CD4-positive, CD25-positive, alpha-beta regulatory T cell (primary cell): Measurements from ENCODE around the gene THG1L. TPM values are rescaled to one million over a fixed set of nuclear protein-coding genes. Genes with fewer than 3 reads are reported as not detected.
"Not testable (repeated sequence)": the region's sequence is repeated elsewhere in the genome, so short reads cannot be mapped to it uniquely, and the experiment has no call there.

Source experiments
- ATAC-seq, 2 donors: fragments of 150-1000 bp; cut with Tn5 transposase; one replicate each; pipeline ENCODE4 v1.10.0; 2021; ENCODE audit warnings: low read depth in 2 of 2, moderate number of reproducible peaks in 2 of 2, moderate library complexity in 1 of 2
- DNase-seq, 3 donors: peaks; one replicate each; pipeline versions ENCODE4 v3.0.0 to v3.0.0-alpha.2; 2012 to 2022; ENCODE audit warnings: mixed read lengths in 1 of 3
- H3K27ac ChIP-seq: one replicate; pipeline ENCODE4 v1.7.0; 2013; ENCODE audit warnings: mild to moderate bottlenecking, low read length; ENCODE audit not compliant: insufficient read depth, poor library complexity, severe bottlenecking
- H3K27me3 ChIP-seq: one replicate; pipeline ENCODE4 v1.7.0; 2013; ENCODE audit warnings: low read length; ENCODE audit not compliant: control insufficient read depth, insufficient read depth
- H3K36me3 ChIP-seq: one replicate; pipeline ENCODE4 v1.7.0; 2013; ENCODE audit warnings: mild to moderate bottlenecking, low read length, moderate library complexity; ENCODE audit not compliant: control insufficient read depth, insufficient read depth
- H3K4me1 ChIP-seq: 2 replicates; pipeline ENCODE4 v1.7.0; 2013; ENCODE audit warnings: mild to moderate bottlenecking, low read length; ENCODE audit not compliant: insufficient read depth, control insufficient read depth, poor library complexity, severe bottlenecking
- H3K4me3 ChIP-seq: one replicate; pipeline ENCODE4 v1.7.0; 2013; ENCODE audit warnings: low read depth, mild to moderate bottlenecking, low read length, moderate library complexity
- H3K9me3 ChIP-seq, 2 experiments: 1 replicate in 1 of 2; 2 replicates in 1 of 2; pipeline ENCODE4 v1.7.0; 2013; ENCODE audit warnings: low read length in 2 of 2, mild to moderate bottlenecking in 1 of 2, moderate library complexity in 1 of 2; ENCODE audit not compliant: control insufficient read depth in 2 of 2
- H3K27ac Mint-ChIP-seq, 3 donors: one replicate each; pipeline ENCODE4 v1.8.0; 2020 to 2022; ENCODE audit warnings: mild to moderate bottlenecking in 3 of 3, mixed read lengths in 3 of 3, moderate library complexity in 2 of 3
- H3K27me3 Mint-ChIP-seq: one replicate; pipeline ENCODE4 v1.8.0; 2022; ENCODE audit warnings: mild to moderate bottlenecking, mixed read lengths
- H3K36me3 Mint-ChIP-seq: one replicate; pipeline ENCODE4 v1.8.0; 2020; ENCODE audit warnings: mixed read lengths
- H3K4me1 Mint-ChIP-seq, 4 donors: one replicate each; pipeline ENCODE4 v1.8.0; 2020 to 2022; ENCODE audit warnings: mixed read lengths in 4 of 4, mild to moderate bottlenecking in 1 of 4
- H3K4me3 Mint-ChIP-seq, 4 donors: one replicate each; pipeline ENCODE4 v1.8.0; 2020 to 2022; ENCODE audit warnings: mild to moderate bottlenecking in 4 of 4, mixed read lengths in 4 of 4, moderate library complexity in 3 of 4
- H3K9me3 Mint-ChIP-seq, 7 donors: one replicate each; pipeline ENCODE4 v1.8.0; 2020 to 2022; ENCODE audit warnings: mixed read lengths in 7 of 7, mild to moderate bottlenecking in 3 of 7, moderate library complexity in 2 of 7
- polyA plus RNA-seq, 4 donors: library from polyadenylated mRNA; unstranded; fragments of 300-500 nt; fragmentation: Illumina TruSeq; gene quantifications; one replicate each; pipeline ENCODE4 v1.2.3, GENCODE V29; 2021
- total RNA-seq: library from RNA; stranded (reverse); gene quantifications from one replicate; pipeline ENCODE4 v1.2.3, GENCODE V29; 2022

Gene THG1L
- total RNA-seq (4.5 TPM), polyA plus RNA-seq (1 to 10 TPM; 5.0 to 6.6 (median 5.5) TPM)

DNA sequence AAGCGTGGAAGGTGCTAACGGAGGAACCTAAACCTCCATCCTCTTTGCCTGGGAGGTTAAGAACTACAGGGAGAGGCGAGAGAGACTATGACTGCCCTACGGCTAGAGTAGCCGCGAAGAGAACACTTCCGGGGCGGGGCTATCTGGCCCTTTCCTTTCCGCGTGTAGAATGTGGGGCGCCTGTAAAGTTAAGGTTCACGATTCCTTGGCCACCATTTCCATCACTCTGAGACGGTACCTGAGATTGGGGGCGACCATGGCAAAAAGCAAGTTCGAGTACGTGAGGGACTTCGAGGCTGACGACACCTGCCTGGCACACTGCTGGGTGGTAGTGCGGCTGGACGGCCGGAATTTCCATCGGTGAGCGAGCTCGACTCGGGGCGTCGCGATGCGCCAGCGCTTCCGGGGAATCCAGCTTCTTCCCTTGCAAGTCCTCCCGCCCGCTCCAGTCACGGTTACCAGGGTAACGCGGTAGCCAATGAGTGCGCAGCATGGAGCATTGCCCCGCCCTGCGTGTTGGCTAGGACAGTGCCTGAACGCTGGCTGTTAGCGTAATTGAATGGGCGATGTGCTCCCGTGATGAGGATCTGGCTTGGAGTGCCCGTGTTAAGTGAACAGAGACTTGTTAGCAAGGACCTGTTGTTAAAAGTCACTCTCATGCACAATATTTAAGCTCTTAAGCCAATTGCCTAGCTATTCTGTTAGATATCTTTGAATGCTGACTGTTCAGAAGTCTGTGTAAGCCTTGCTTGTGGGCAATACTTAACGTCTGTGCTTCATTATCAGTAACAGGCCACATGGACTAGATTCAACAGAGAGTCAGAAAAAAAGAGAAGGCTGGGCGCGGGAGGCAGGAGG, at the start of gene THG1L:
Gene THG1L (plus strand): TSS at position 149 of the 858 bp plus-strand sequence. CDS start 21 bp downstream, at position 170.
- Mint-ChIP-seq H3K9me3 (no peaks in the 10 kb centered on the region), H3K27ac (peak within 1 kb of the TSS; percentile 92 to 99 (median 98)), H3K4me3 (peak within 1 kb of the TSS; percentile 92 to 98 (median 96)), H3K4me1 (peaks cover 8 to 29% (median 21%) of the 10 kb centered on the region in 4 donors), H3K27me3 (no peaks in the 10 kb centered on the region), H3K36me3 (peaks cover 10% of the 10 kb centered on the region)
- ATAC-seq (peak; percentile 95 to 96), DNase-seq (peak; percentile 95 to 98 (median 98))
- H3K27ac ChIP-seq: peak within 1 kb of the TSS; percentile 89
- H3K4me1 ChIP-seq: peaks cover 11% of the 10 kb centered on the region
- H3K36me3 ChIP-seq: peaks cover 9% of the 10 kb centered on the region
- H3K27me3 ChIP-seq: no peaks in the 10 kb centered on the region
- no peaks in the 10 kb centered on the region for H3K9me3 ChIP-seq
- peak within 1 kb of the TSS; percentile 93 for H3K4me3 ChIP-seq

DNA sequence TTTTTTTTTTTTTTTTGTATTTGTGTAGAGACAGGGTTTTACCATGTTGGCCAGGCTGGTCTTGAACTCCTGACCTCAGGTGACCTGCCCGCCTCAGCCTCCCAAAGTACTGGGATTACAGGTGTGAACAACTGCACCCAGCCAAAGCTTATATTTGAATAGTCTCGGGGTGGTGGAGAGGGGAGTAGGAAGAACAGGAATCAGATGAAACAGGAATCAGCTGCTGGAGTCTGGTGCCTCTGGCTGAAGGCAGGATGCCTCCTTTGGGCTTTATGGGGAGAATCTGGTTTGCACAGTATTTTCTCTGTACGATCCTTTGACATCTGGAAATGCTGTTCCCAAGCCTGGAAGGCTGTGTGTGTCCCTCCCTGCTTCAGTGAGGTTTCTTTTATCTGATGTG, 49.0 kb upstream of the THG1L start:
- Histone ChIP-seq H3K4me3 (no peak overlapping the region), H3K9me3 (no peaks in the 10 kb centered on the region), H3K4me1 (no peaks in the 10 kb centered on the region), H3K36me3 (no peaks in the 10 kb centered on the region), H3K27ac (no peak overlapping the region), H3K27me3 (no peaks in the 10 kb centered on the region)
- H3K36me3 Mint-ChIP-seq: no peaks in the 10 kb centered on the region
- H3K9me3 Mint-ChIP-seq: peaks cover 0 to 1% (median 0%) of the 10 kb centered on the region in 7 donors
- H3K27me3 Mint-ChIP-seq: no peaks in the 10 kb centered on the region
- ATAC-seq (no peak), DNase-seq (no peak)
- no peaks in the 10 kb centered on the region for H3K4me1 Mint-ChIP-seq
- H3K4me3 Mint-ChIP-seq: no peak overlapping the region
- no peak overlapping the region for H3K27ac Mint-ChIP-seq

DNA sequence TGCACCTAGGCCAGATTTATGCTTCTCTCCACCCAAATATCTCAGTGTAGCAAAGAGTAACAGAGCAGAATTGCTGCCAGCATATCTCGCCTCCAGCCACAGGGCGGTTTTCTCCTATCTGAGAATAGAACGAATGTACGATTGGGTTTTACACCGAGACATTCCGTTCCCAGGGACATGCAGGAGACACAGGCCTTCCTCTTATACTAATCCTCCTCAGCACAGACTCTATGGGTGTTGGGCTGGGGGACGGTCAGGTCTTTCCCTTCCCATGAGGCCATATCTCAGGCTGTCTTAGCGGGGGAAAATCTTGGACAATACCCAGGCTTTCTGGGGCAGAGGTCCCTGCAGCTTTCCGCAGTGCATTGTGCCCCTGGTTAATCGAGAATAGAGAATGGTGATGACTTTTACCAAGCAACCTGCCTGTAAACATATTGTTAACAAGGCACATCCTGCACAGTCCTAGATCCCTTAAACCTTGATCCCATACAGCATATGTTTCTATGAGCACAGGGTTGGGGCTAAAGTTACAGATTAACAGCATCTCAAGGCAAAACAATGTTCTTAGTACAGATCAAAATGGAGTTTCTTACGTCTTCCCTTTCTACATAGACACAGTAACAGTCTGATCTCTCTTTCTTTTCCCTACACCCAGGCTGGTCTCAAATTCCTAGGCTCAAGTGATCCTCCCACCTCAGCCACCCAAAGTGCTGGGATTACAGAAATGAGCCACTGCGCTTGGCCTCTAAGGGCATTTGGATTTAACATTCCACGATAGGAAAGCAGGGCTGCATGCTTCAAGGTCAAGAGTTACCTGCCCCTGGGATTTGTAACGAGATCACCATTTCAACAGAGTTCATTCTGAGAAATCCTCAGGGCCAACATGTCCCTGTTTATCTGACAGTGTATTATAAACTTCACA, 44.7 kb upstream of the THG1L start:
- H3K4me3 Mint-ChIP-seq, H3K27ac Mint-ChIP-seq, H3K36me3 ChIP-seq, DNase-seq, H3K9me3 ChIP-seq, H3K4me3 ChIP-seq, ATAC-seq, H3K27ac ChIP-seq, H3K27me3 ChIP-seq, H3K27me3 Mint-ChIP-seq, H3K4me1 Mint-ChIP-seq, H3K36me3 Mint-ChIP-seq, H3K9me3 Mint-ChIP-seq, H3K4me1 ChIP-seq: not testable (repeated sequence)

DNA sequence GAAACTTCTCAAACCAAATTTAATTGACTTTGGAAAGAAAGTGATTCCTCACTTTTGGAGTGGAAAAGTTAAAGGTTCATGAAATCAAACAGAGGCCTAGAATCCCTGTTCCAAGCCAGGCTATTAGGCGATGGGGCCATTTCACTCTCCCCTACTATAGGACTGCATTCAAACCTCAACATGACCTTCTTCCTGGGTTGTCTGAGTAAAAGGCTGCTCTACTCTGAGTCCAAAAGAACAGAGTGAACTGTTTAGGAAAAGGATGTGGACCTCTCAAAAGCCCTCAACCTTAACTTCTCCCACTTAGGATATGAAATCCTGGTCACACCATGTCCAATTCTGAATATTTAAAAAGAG, 44.0 kb upstream of the THG1L start:
- Mint-ChIP-seq H3K4me3 (no peak overlapping the region), H3K9me3 (peaks cover 0 to 4% (median 0%) of the 10 kb centered on the region in 7 donors), H3K4me1 (no peaks in the 10 kb centered on the region), H3K27ac (no peak overlapping the region), H3K36me3 (peaks cover 7% of the 10 kb centered on the region), H3K27me3 (no peaks in the 10 kb centered on the region)
- ATAC-seq (no peak), DNase-seq (no peak)
- H3K9me3 ChIP-seq: no peaks in the 10 kb centered on the region
- H3K27me3 ChIP-seq: no peaks in the 10 kb centered on the region
- H3K27ac ChIP-seq: no peak overlapping the region
- H3K36me3 ChIP-seq: no peaks in the 10 kb centered on the region
- H3K4me3 ChIP-seq: no peak overlapping the region
- H3K4me1 ChIP-seq: no peaks in the 10 kb centered on the region

DNA sequence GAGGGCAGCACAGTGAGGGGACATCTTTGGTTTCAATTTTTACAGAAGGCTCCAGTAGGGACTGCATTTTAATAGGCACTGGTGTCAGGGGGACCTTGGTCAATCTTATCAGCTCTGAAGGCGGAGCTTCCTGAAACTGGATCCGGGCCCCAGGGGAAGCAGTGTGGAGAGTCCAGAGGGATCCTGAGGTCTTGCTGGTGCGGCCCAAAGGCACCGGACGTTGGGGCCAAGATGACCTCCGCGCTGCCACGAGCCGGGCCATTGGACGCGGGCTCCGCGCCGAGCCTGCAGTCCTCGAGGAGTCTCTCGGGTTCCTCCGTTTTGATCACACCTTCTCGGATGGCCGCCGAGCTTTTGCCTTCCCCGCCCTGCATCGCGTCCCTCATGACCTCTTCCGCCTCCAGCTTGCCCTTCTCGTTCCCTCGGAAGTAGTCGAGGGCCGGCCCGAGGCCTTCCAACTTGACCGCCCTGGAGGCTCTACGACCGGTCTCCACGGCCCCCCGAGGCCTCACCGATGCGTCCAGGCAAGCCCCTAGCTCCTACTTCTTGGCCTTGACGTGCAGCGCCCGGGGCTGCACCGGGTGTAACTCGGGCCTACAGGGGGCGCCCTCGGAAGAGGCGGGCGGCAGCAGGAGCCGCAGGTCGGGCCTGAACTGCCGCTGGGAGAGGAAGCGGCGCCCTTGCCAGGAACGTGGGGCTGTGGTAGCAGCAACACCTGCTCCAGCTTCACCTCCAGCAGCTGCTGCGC, 41.1 kb upstream of the THG1L start:
- Mint-ChIP-seq H3K9me3 (peaks cover 0 to 4% (median 0%) of the 10 kb centered on the region in 7 donors), H3K36me3 (peaks cover 7% of the 10 kb centered on the region), H3K27ac (no peak overlapping the region), H3K4me3 (no peak overlapping the region), H3K4me1 (no peaks in the 10 kb centered on the region), H3K27me3 (no peaks in the 10 kb centered on the region)
- Histone ChIP-seq H3K4me1 (no peaks in the 10 kb centered on the region), H3K27me3 (no peaks in the 10 kb centered on the region), H3K4me3 (no peak overlapping the region), H3K27ac (no peak overlapping the region), H3K9me3 (no peaks in the 10 kb centered on the region), H3K36me3 (no peaks in the 10 kb centered on the region)
- ATAC-seq (peak; percentile 45 to 55), DNase-seq (peak in 1 of 3 donors; percentile 42)

DNA sequence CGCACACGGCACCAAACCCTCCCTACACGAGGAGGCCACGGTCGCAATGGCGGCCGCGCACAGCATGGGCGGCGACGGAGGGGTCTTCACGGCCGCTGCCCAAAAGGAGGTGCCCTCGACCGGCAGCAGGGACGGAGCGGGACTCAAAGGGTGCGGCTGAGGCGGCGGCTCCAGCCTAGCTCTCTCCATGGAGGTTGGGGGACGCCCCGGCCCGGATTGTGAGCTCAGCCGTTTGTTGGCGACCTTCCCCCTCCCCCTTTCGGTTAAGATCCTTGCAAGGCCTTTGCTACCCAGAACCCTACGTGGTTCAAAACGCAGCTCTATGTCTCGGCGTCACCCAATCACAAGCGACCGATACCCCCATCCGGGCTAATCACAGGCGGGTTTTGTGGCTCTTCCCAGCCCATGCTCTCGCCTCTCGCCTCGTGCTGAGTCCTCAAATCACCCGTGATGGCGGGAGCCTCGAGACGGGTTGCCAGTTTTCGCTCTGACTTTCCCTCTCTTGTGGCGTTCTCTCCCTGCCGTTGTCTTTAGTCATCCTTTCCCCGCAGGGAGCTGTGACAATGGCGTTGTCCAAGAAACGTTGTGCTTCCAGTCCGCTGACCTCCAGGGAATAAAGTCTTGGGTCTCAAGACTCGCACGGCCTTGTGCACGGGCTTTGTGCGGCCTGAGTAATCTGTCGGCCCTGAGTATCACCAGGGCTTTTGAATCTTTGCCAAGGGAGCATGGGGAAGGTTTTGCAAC, 40.4 kb upstream of the THG1L start:
- Mint-ChIP-seq H3K4me3 (no peak overlapping the region), H3K27me3 (no peaks in the 10 kb centered on the region), H3K4me1 (no peaks in the 10 kb centered on the region), H3K36me3 (peaks cover 7% of the 10 kb centered on the region), H3K27ac (no peak overlapping the region), H3K9me3 (peaks cover 0 to 3% (median 0%) of the 10 kb centered on the region in 7 donors)
- ATAC-seq: no peak
- Histone ChIP-seq H3K4me1 (no peaks in the 10 kb centered on the region), H3K36me3 (no peaks in the 10 kb centered on the region), H3K4me3 (no peak overlapping the region), H3K27ac (no peak overlapping the region), H3K9me3 (no peaks in the 10 kb centered on the region), H3K27me3 (no peaks in the 10 kb centered on the region)
- DNase-seq: no peak

DNA sequence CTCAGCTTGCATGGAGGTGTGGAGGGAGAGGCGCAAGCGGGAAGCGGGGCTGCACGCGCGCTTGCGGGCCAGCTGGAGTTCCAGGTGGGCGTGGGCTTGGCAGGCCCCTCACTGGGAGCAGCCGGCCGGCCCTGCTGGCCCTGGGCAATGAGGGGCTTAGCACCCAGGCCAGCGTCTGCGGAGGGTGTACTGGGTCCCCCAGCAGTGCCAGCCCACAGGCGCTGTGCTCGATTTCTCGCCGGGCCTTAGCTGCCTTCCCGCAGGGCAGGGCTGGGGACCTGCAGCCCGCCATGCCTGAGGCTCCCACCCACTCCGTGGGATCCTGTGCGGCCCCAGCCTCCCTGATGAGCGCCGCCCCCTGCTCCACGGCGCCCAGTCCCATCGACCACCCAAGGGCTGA, 37.4 kb upstream of the THG1L start:
- not testable (repeated sequence) for H3K27me3 ChIP-seq, H3K27ac ChIP-seq, H3K27ac Mint-ChIP-seq, H3K36me3 ChIP-seq, H3K36me3 Mint-ChIP-seq, H3K4me3 Mint-ChIP-seq, ATAC-seq, H3K4me1 Mint-ChIP-seq, H3K27me3 Mint-ChIP-seq, DNase-seq, H3K4me3 ChIP-seq, H3K4me1 ChIP-seq
- H3K9me3 Mint-ChIP-seq: peaks cover 0 to 14% (median 4%) of the 10 kb centered on the region in 7 donors
- H3K9me3 ChIP-seq: peaks cover 7 to 13% of the 10 kb centered on the region in 2 experiments
